Measurements from ENCODE around the gene PRR15. TPM values are rescaled to one million over a fixed set of nuclear protein-coding genes. Genes with fewer than 3 reads are reported as not detected.
"Not testable (repeated sequence)": the region's sequence is repeated elsewhere in the genome, so short reads cannot be mapped to it uniquely, and the experiment has no call there.

PRR15 gene, protein sequence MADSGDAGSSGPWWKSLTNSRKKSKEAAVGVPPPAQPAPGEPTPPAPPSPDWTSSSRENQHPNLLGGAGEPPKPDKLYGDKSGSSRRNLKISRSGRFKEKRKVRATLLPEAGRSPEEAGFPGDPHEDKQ
- total RNA-seq: 46.1 TPM

DNA sequence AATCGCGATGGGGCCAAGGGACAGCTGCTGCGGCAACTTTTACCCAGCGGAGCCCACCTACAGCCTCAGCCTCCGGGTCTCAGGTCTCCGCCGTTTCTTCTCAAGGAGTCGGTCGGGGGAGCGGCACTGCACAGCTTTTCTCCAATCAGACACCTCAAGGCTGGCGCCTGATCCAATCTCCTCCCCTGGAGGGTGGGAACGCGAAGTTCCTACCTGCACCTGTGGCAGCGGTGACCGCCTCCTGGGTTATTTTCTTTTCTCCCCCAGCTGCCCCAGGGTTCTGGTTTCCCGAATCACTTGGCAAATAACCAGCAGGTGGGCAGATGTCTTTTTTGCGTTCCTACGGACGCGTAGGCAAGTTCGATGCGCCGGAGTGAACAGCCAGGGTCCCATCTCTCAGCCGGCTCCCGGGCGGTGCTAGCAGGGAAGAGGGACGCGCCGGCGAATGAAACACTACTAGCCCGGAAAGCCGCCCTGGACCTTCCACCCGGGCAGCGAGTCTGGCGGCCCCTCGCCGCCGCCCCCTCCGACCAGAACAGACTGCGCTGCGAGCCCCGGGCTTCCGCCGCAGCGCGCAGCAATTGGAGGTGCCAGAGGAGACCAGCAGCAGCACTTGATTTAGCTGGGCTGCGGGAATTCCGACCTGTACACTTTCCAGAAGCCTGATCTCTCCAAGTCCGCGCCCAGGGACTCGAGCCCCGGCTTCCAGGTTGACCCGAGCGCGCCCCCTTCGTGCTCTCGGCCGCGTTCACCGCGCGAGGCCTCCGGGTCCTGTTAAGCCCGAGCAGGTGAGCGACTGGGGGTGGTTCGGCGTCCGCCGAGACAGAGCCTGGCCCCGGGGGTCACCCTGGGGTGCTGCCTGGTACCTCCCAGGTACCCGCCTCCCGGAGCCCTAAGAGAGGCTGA, at the start of gene PRR15:
TSS of gene PRR15 (plus strand) at position 246 of the 906 bp plus-strand sequence. CDS start 2,495 bp downstream, outside the sequence.
- peak; percentile 87 for DNase-seq (ENCODE audit: low spot score)

- no peak for DNase-seq (ENCODE audit: low spot score)
Observed at GRCh38 chr7:29516491-29516890, 47.1 kb upstream of the PRR15 start.

- DNase-seq (ENCODE audit: low spot score): no peak
Observed at GRCh38 chr7:29518616-29519015, 45.0 kb upstream of the PRR15 start.

DNA sequence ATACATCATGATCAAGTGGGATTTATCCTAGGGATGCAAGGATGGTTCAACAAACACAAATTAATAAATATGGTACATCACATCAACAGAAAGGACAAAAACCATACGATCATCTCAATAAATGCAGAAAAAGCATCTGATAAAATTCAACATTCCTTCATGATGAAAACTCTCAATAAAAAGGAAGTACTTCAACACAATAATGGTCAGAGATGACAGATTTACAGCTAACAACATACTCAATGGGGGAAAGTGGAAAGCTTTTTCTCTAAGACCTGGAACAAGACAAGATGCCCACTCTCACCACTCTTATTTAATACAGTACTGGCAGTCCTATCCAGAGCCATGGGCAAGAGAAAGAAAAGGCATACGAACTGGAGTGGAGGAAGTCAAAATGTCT, 39.9 kb upstream of the PRR15 start:
- no peak for DNase-seq (ENCODE audit: low spot score)

GRCh38 chr7:29527505-29528108, 36.0 kb upstream of the PRR15 start:
- no peak for DNase-seq (ENCODE audit: low spot score)

DNA sequence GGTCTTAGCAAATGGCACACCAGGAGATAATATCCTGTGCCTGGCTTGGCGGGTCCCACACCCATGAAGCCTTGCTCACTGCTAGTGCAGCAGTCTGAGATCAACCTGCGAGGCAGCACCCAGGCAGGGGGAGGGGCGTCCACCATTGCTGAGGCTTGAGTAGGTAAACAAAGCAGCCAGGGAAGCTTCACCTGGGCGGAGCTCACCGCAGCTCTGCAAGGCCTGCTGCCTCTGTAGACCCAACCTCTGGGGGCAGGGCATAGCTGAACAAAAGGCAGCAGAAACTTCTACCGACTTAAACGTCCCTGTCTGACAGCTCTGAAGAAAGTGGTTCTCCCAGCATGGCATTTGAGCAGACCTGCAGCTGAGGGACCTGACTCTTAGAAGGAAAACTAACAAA, 35.1 kb upstream of the PRR15 start:
- not testable (repeated sequence) for DNase-seq (ENCODE audit: low spot score)

DNA sequence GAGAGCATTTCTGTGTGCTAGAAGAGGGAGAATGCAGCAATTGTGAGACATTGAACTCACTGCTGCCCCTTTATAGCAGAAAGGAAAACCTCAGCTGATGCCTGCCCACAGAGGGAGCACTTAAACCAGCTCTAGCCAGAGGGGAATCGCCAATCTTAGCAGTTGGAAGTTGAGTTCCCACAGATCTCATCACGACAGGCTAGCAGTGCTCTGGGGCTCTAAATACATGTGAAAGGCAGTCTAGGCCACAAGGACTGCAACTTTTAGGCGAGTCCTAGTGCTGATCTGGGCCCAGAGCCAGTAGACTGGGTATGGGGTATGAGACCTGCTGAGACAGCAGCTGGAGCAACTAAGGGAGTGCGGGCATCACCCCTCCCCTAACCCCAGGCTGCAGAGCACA, 25.2 kb upstream of the PRR15 start:
- no peak for DNase-seq (ENCODE audit: low spot score)

GRCh38 chr7:29539471-29539870, 24.2 kb upstream of the PRR15 start:
- no peak for DNase-seq (ENCODE audit: low spot score)

GRCh38 chr7:29547421-29547820, 16.2 kb upstream of the PRR15 start:
- no peak for DNase-seq (ENCODE audit: low spot score)

- no peak for DNase-seq (ENCODE audit: low spot score)
Observed at GRCh38 chr7:29548823-29549222, 14.8 kb upstream of the PRR15 start.

DNA sequence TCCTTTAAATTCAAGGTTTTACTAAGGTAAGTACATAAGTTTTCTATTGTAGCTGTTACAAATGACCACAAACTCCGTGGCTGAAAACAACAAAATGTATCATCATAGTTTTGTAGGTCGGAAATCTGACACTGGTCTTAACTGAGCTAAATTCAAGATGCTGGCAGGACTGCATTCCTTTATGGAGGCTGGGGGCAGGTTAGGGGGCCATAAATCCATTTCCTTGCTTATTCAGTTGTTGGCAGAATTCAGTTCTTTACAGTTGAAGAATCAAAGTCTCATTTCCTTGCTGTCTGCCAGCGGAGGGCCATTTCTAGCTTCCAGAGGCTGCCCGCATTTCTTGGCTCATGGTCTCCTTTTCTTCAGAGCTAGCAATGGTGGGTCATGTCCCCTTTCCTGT, 11.2 kb upstream of the PRR15 start:
- no peak for DNase-seq (ENCODE audit: low spot score)

GRCh38 chr7:29555061-29555460, 8.6 kb upstream of the PRR15 start:
- DNase-seq (ENCODE audit: low spot score): no peak

- no peak for DNase-seq (ENCODE audit: low spot score)
Observed at GRCh38 chr7:29556405-29557195, 7.0 kb upstream of the PRR15 start.

- DNase-seq (ENCODE audit: low spot score): peak; percentile 24
Observed at GRCh38 chr7:29557954-29558353, 5.7 kb upstream of the PRR15 start.

DNA sequence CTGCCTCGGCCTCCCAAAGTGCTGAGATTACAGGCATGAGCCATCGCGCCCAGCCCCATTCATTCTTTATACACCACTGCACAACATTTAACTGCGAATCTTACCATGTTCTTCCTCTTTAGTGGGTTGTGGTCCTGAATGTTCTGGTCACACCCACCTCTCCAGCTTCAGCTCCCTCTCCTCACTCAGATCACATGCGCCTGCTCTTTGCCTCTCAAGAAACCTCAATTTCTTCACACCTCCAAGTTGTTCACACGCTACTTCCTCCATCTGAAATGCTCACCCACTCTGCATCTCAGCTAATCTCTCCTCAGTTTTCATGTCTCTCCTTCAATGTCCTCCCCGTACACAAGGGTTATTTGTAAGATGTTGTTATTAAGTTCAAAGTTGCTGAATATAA, 2.4 kb upstream of the PRR15 start:
- no peak for DNase-seq (ENCODE audit: low spot score)

GRCh38 chr7:29562307-29562706, 1.3 kb upstream of the PRR15 start:
- DNase-seq (ENCODE audit: low spot score): no peak

- peak; percentile 65 for DNase-seq (ENCODE audit: low spot score)
Observed at GRCh38 chr7:29564496-29565223, 1.0 kb downstream of the PRR15 start.

- no peak for DNase-seq (ENCODE audit: low spot score)
Observed at GRCh38 chr7:29565224-29565630, 1.6 kb downstream of the PRR15 start.

DNA sequence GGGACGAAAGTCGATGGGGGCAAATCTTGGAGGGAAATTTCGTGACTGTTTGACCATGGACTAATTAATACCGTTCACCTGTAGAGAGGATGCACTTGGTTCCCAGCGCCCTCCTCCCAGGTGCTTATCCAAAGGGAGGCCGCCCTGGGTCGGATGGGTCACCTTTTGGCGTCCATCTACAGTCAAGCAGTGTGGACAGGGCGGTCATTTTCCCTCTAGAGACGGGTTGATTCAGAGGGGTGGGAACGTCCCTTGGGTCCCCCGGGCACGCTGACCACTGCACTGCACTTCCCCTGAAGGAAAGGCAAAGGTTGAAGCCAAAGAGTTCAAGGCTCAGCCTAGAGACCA, 2.0 kb downstream of the PRR15 start:
- DNase-seq (ENCODE audit: low spot score): no peak

DNA sequence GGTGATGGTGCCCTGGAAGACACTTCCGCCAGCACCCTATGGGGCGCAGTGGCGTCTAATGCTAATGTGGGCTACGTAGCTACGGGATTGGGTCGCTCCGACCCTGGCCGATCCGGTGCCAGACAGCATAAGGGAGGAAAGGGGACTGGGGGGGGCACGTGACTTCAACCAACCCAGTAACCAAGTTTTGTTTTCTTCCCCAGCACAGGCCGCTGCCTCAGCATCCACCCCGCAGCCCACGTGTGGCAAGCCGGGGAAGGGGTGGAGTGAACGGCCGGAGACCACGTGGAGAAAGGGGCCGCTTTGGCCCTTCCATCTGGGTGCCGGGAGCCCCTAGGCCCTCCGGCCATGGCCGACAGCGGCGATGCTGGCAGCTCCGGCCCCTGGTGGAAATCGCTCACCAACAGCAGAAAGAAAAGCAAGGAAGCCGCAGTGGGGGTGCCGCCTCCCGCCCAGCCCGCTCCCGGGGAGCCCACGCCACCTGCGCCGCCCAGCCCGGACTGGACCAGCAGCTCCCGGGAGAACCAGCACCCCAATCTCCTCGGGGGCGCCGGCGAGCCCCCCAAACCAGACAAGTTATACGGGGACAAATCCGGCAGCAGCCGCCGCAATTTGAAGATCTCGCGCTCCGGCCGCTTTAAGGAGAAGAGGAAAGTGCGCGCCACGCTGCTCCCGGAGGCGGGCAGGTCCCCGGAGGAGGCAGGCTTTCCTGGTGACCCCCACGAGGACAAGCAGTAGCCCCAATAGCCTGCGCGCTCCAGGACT, 2.5 kb downstream of the PRR15 start:
- no peak for DNase-seq (ENCODE audit: low spot score)

DNA sequence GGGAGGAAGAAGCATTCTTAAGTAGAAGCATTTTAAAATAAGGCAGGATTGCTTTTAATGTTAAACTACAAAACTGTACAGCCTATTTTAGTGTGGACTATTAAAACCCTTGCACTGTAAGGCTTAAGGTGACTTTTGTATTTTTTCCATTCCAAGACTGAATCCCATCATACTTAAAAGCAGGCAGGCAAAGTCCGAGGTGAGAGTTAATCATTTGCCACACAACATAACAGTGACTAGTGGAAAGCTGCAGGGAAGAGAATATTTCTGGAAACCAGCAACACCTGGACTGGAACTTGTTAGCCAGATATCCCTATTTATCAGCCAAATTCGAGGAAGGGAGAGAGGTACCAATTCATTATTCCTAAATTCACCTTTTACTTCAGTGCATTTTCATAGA, 3.5 kb downstream of the PRR15 start:
- no peak for DNase-seq (ENCODE audit: low spot score)
